HL-60 (cell line): Measurements from ENCODE around the gene JOSD1.

Experiments
- DNase-seq, 2 experiments: peaks; one replicate each; pipeline ENCODE4 v3.0.0-alpha.2; 2010 to 2020; ENCODE audit warnings: low read depth in 1 of 2, low spot score in 1 of 2
- H3K27ac ChIP-seq: fragments of 250-450 bp; sonication (Bioruptor Pico); replicated peaks from 2 replicates; pipeline ENCODE4 v1.5.1; 2020; ENCODE audit warnings: mild to moderate bottlenecking, moderate library complexity
- H3K27me3 ChIP-seq: fragments of 250-450 bp; sonication (Bioruptor Pico); 2 replicates; pipeline ENCODE4 v1.5.1; 2021; ENCODE audit warnings: mild to moderate bottlenecking, moderate library complexity; ENCODE audit not compliant: insufficient read depth, poor library complexity, severe bottlenecking
- H3K4me3 ChIP-seq: replicated peaks from 2 replicates; pipeline ENCODE4 v1.5.1; 2011; ENCODE audit warnings: mild to moderate bottlenecking, control low read depth, low read length; ENCODE audit not compliant: insufficient read depth
- CTCF ChIP-seq: IDR thresholded peaks from one replicate; pipeline ENCODE4 v1.5.1; 2011; ENCODE audit warnings: low read length, control low read depth, inconsistent platforms; ENCODE audit not compliant: insufficient read depth
- GABPA ChIP-seq: IDR thresholded peaks from 2 replicates; pipeline ENCODE4 v1.6.1; 2012; ENCODE audit warnings: low read depth
- POLR2AphosphoS5 ChIP-seq: IDR thresholded peaks from 2 replicates; pipeline ENCODE4 v1.6.1; 2012; ENCODE audit warnings: low read depth
- SPI1 ChIP-seq: IDR thresholded peaks from 2 replicates; pipeline ENCODE4 v1.6.1; 2012; ENCODE audit warnings: low read depth, mild to moderate bottlenecking, borderline replicate concordance
- TF ChIP-seq, protein P1 (sequence below): IDR thresholded peaks from 2 replicates; pipeline ENCODE4 v1.6.1; 2012; ENCODE audit warnings: low read depth; ENCODE audit not compliant: insufficient replicate concordance

JOSD1 gene

DNA sequence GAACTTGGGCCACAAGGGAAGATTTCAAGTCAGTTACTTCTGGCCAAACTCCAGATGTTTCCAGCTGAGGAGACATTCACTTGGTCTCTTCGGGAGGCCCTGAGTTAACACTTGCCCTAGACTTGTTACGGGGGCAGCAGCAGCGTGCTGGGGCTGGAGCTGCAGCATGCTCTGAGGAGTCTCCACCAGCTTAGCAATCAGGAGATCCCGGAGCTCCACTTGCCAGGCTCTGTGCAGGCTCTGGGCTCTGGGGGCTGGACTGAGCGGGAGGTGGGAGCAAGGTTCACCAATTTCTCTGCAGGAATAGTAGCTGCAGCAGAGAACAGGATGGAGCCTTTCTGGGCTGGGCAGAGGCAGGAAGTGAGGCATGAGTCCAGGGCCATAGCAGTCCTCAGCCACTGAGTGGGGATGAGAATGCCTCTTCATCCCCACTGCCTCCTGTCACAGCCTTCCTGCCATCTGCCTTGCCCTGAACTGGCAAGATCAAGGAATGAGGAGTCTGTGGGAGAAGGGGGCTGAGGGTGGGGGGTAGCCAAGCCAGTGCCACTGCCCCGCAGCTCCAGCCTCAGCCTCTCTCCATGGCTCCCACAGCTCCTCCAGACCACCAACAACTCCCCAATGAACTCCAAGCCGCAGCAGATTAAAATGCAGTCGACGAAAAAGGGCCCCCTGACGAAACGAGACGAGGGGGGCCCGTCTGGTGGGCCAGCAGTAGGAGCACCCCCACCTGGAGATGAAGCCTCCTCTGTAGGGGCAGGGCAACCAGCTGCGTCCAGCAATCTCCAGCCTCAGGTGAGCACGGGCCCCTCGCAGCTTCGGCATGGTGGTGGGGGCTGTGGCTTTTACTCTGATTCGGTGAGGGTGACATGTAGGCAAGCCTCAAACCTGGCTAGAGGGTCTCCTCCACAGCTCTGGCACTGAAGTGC lies 28.4 kb upstream of the JOSD1 start:
- no peak overlapping the region for H3K4me3 ChIP-seq
- no peaks in the 10 kb centered on the region for H3K27me3 ChIP-seq
- TF ChIP-seq SPI1 = no peak
- no peak for TF ChIP-seq GABPA
- TF ChIP-seq, protein P1, sequence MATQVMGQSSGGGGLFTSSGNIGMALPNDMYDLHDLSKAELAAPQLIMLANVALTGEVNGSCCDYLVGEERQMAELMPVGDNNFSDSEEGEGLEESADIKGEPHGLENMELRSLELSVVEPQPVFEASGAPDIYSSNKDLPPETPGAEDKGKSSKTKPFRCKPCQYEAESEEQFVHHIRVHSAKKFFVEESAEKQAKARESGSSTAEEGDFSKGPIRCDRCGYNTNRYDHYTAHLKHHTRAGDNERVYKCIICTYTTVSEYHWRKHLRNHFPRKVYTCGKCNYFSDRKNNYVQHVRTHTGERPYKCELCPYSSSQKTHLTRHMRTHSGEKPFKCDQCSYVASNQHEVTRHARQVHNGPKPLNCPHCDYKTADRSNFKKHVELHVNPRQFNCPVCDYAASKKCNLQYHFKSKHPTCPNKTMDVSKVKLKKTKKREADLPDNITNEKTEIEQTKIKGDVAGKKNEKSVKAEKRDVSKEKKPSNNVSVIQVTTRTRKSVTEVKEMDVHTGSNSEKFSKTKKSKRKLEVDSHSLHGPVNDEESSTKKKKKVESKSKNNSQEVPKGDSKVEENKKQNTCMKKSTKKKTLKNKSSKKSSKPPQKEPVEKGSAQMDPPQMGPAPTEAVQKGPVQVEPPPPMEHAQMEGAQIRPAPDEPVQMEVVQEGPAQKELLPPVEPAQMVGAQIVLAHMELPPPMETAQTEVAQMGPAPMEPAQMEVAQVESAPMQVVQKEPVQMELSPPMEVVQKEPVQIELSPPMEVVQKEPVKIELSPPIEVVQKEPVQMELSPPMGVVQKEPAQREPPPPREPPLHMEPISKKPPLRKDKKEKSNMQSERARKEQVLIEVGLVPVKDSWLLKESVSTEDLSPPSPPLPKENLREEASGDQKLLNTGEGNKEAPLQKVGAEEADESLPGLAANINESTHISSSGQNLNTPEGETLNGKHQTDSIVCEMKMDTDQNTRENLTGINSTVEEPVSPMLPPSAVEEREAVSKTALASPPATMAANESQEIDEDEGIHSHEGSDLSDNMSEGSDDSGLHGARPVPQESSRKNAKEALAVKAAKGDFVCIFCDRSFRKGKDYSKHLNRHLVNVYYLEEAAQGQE = no peak
- no peak for TF ChIP-seq CTCF
- no peak for TF ChIP-seq POLR2AphosphoS5
- H3K27ac ChIP-seq = no peak overlapping the region
- DNase-seq = no peak

DNA sequence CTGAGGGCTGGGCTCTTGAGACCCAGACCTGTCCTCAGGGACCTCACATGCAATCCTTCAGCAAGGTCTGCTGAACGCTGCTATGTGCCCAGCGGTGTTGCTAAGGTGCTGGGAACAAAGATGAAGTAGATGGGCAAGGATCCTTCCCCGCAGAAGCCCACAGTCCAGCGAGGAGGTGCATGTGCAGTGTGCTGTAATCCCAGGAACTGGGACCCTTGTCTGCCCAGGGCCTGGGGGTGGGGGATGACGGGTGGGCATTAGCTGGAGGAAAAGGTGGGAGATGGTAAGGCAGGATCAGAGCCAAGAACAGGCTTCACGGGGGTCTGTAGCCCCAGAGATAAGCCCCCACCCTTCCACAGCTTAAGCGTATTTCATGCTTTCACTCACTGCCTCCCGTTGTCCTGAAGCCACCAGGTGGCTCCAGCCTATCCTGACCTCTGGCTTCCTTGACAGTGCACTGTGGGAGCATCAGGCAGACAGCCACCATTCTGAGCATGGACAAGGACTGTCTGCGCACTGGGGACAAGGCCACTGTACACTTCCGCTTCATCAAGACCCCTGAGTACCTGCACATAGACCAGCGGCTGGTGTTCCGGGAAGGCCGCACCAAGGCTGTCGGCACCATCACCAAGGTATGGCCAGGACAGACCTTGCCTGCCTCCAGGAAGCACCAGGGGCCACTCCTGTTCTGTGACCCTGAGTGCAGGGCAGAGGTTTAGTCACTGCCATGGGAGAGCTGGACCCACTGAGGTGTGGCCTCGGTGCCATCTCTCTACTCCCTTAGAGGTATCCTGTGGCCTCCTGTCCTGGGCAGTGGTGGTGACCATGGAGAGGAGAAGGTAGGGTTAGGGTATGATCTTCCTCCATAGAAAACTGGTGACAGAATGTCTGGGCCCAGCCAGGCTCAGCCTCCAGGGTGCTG lies 27.0 kb upstream of the JOSD1 start:
- Histone ChIP-seq H3K27me3 (no peaks in the 10 kb centered on the region), H3K4me3 (no peak overlapping the region), H3K27ac (no peak overlapping the region)
- TF ChIP-seq POLR2AphosphoS5 = no peak
- TF ChIP-seq, protein P1 = no peak
- no peak for TF ChIP-seq CTCF
- no peak for TF ChIP-seq GABPA
- TF ChIP-seq SPI1 = no peak
- DNase-seq = no peak

- Histone ChIP-seq H3K4me3 (no peak overlapping the region), H3K27ac (no peak overlapping the region), H3K27me3 (no peaks in the 10 kb centered on the region)
- no peak for DNase-seq
- no peak for TF ChIP-seq CTCF
- no peak for TF ChIP-seq POLR2AphosphoS5
- TF ChIP-seq GABPA = no peak
- TF ChIP-seq, protein P1 = no peak
- no peak for TF ChIP-seq SPI1
These were observed 26.4 kb upstream of the JOSD1 start for GRCh38 chr22:38727123-38727522.
